ENCODE data around the gene STXBP4.

GRCh38 chr17:55081559-55081958 lies 113.0 kb downstream of the STXBP4 start:
- TF ChIP-seq CTCF (IDR thresholded peaks at IDR 0.05; ENCODE audit: insufficient read depth, low read depth, low read length) (no peak), EZH2 (IDR thresholded peaks at IDR 0.05; ENCODE audit: insufficient read depth, low read length) (no peak)
